ENCODE results near the gene SLC2A9.

GRCh38 chr4:10035130-10035529, 13.8 kb upstream of the SLC2A9 start:
- no peak for TF ChIP-seq CTCF (IDR thresholded peaks at IDR 0.05; ENCODE audit: extremely low read depth in 1 of 2, insufficient read depth in 1 of 2, low read depth in 1 of 2, low read length in 2 of 2)
- no peak for TF ChIP-seq POLR2A (IDR thresholded peaks at IDR 0.05; ENCODE audit: low read depth, low read length)
- TF ChIP-seq EZH2 (IDR thresholded peaks at IDR 0.05; ENCODE audit: borderline replicate concordance, low read depth, low read length, severe bottlenecking), result no peak
- TF ChIP-seq POLR2AphosphoS5 (IDR thresholded peaks at IDR 0.05; ENCODE audit: insufficient read depth, low read depth, low read length), result no peak
